ENCODE measurements around the gene ELAVL2. TPM values are rescaled to one million over a fixed set of nuclear protein-coding genes. Genes with fewer than 3 reads are reported as not detected.

ELAVL2 gene
- total and polyA plus RNA-seq, 9 of the 15 experiments (the other 6 are each of a cell fraction or from before 2014, with no cell fraction given): not detected

GRCh38 chr9:23783509-23783908, 42.5 kb downstream of the ELAVL2 start:
- Histone ChIP-seq H3K27me3 (ENCODE audit: control insufficient read depth in 2 of 2, insufficient read depth in 2 of 2, low read length in 2 of 2) (no peaks in the 10 kb centered on the region), H3K36me3 (ENCODE audit: control insufficient read depth, insufficient read depth, low read length) (no peaks in the 10 kb centered on the region), H3K9me1 (ENCODE audit: control insufficient read depth, insufficient read depth, low read length) (no peaks in the 10 kb centered on the region), H3K4me1 (replicated peaks in 1 of 2; ENCODE audit: control insufficient read depth in 2 of 2, insufficient read depth in 2 of 2, low read length in 2 of 2) (no peaks in the 10 kb centered on the region), H3K4me2 (ENCODE audit: insufficient read depth, low read length) (no peak overlapping the region), H2AFZ (ENCODE audit: low read depth, low read length) (no peak overlapping the region), H3K27ac (ENCODE audit: extremely low read depth, low read depth, low read length) (no peak overlapping the region), H3K4me3 (no peak overlapping the region), H3K79me2 (ENCODE audit: control insufficient read depth, insufficient read depth, low read length) (no peaks in the 10 kb centered on the region), H4K20me1 (replicated peaks; ENCODE audit: control insufficient read depth, insufficient read depth, low read length) (no peaks in the 10 kb centered on the region), H3K9ac (ENCODE audit: insufficient read depth in 1 of 2, low read depth in 2 of 2, low read length in 2 of 2) (no peak overlapping the region), H3K9me3 (replicated peaks; ENCODE audit: control insufficient read depth, insufficient read depth, low read depth, low read length) (no peaks in the 10 kb centered on the region)
- POLR2A ChIA-PET: no interaction called here
- TF ChIP-seq ILF3 (IDR thresholded peaks at IDR 0.05; ENCODE audit: borderline replicate concordance) (no peak), NFE2 (IDR thresholded peaks at IDR 0.05; ENCODE audit: low read depth) (no peak), CUX1 (CRISPR knock-in tag; IDR thresholded peaks at IDR 0.05) (no peak), ZBTB12 (CRISPR knock-in tag; IDR thresholded peaks at IDR 0.05) (no peak), USF2 (CRISPR knock-in tag; IDR thresholded peaks at IDR 0.05) (no peak)
- FAIRE-seq (no peak), DNase-seq (ENCODE audit: extremely low read depth in 1 of 4, low spot score in 3 of 4) (no peak), ATAC-seq (no peak)
- CTCF ChIA-PET (ENCODE audit: low intra/inter-chr PET ratio): no interaction called here
- BruUV-seq (replicated peaks): no TSS peak
- no CpG with 5 or more reads among the region's 1 CpG for WGBS (ENCODE audit: insufficient coverage, low coverage, missing lambda C conversion rate)
- intact Hi-C loops (cut with micrococcal nuclease): no loop called here
- in situ Hi-C loops (cut with MboI): no loop called here
